ENCODE results near the gene SSBP4. TPM values are rescaled to one million over a fixed set of nuclear protein-coding genes. Genes with fewer than 3 reads are reported as not detected.

SSBP4 gene
- total RNA-seq, 3 donors from 2014 or later, result 31.2 to 48.6 (median 41.1) TPM

DNA sequence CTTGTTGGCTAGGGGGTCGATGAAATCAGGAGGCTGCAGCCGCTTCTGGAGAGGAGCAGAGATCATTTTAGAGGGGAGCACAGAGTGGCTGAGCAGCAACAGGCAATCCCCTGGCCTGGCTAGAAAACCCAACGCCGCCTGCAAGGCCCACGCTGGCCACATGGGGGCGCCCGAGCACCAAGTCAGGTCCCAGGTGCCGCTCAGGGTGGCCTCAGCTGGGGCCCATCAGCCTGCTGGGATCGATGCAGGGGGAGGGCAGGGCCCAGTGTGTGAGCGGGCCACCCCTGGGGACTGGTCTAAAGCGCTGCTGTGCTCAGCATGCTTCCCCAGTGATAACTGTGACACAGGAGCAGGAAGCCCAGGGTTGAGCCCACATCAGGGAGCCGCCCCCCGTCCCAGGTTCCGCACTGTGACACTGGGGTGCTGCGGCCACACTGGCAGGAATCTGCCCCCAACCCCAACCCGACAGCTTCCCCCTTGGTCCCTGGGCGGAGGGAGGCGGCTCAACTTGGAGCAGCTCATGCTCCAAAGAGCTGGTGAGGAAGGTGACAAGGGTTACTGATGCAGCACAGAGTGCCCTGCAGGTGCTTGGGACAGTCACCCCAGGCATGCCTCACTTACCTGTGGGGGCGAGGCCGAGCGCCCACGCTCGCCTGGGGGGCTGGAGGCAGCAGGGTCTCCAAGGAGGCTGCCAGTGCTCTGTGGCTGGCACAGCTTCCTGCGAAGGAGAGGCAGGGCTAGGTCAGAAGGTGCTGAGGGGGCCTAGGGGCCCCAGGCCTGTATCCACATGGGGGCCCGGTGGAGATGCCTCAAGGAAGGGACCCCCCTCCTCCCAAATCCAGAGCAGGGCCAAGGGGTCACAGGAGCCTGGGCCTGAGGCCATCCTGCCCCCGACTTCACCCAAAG is 32.0 kb downstream of the SSBP4 start:
- Histone ChIP-seq H3K4me1 (ENCODE audit: low read depth) (peaks cover 3% of the 10 kb centered on the region), H3K4me3 (no peak overlapping the region), H3K36me3 (ENCODE audit: low read depth) (no peaks in the 10 kb centered on the region), H3K9me3 (no peaks in the 10 kb centered on the region)
- DNase-seq, result peak; percentile 87 to 96 (median 92)
- intact Hi-C loops (cut with DNase I, micrococcal nuclease), result loop anchor here in 1 of 2 donors (10.0 kb wide), 1 partner anchor 404 kb away; no protein-coding TSS in a partner anchor
- TF ChIP-seq, protein P1, sequence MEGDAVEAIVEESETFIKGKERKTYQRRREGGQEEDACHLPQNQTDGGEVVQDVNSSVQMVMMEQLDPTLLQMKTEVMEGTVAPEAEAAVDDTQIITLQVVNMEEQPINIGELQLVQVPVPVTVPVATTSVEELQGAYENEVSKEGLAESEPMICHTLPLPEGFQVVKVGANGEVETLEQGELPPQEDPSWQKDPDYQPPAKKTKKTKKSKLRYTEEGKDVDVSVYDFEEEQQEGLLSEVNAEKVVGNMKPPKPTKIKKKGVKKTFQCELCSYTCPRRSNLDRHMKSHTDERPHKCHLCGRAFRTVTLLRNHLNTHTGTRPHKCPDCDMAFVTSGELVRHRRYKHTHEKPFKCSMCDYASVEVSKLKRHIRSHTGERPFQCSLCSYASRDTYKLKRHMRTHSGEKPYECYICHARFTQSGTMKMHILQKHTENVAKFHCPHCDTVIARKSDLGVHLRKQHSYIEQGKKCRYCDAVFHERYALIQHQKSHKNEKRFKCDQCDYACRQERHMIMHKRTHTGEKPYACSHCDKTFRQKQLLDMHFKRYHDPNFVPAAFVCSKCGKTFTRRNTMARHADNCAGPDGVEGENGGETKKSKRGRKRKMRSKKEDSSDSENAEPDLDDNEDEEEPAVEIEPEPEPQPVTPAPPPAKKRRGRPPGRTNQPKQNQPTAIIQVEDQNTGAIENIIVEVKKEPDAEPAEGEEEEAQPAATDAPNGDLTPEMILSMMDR (IDR thresholded peaks at IDR 0.05), result peak; percentile 98
- peak; percentile 93 for ATAC-seq

DNA sequence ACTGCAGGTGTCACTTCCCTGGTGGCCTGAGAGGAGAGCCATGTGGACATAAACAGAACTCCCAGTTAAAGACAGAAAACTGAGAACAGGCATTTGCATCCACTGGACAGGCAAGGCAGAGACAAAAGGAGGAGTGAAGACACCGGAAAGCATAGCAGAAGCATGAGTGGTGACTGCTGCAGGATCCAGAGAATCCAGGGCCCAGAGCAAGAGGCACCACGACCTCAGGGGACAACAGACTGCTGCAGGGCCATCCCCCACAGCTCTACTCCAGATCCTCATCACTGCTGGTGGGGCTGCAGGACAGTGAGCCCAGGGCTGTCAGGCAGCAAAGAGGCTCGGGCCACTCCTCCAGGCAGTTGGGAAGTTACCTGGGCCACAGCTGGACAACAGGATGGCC is 33.2 kb downstream of the SSBP4 start:
- ATAC-seq (no peak), DNase-seq (no peak)
- intact Hi-C loops (cut with DNase I, micrococcal nuclease), result loop anchor here in 1 of 2 donors (10.0 kb wide), 1 partner anchor 402 kb away; no protein-coding TSS in a partner anchor
- TF ChIP-seq, protein P1 (IDR thresholded peaks at IDR 0.05), result no peak
- no peaks in the 10 kb centered on the region for H3K36me3 ChIP-seq (ENCODE audit: low read depth)
- H3K9me3 ChIP-seq, result no peaks in the 10 kb centered on the region
- no peak overlapping the region for H3K4me3 ChIP-seq
- peaks cover 3% of the 10 kb centered on the region for H3K4me1 ChIP-seq (ENCODE audit: low read depth)

DNA sequence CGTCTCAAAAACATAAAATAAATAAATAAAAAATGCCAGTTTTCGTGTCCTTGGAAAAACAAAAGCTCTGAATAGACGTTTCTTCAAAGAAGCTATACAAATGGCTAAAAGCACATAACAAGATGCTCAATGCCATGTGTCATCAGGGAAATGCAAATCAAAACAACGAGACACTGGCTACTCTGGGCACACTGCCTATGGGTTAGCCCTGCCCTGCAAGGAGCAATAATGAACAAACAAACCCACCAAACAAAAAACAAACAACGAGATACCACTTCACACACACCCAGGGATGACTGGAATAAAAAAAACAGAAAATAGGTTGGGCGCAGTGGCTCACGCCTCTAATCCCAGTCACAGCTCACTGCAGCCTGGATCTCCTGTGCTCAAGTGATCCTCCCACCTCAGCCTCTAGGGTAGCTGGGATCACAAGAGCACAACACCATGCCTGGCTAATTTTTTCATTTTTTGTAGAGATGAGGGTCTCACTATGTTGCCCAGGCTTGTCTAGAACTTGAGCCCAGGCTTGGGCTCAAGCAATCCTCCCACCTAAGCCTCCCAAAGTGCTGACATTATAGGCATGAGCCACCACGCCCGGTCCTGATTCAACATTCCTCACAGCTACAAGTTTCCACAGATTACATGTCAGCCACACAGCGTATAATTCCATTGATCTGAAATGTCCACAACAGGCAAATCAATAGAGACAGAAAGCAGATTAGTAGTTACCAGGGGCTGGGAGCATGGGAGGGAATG is 34.2 kb downstream of the SSBP4 start:
- Histone ChIP-seq H3K4me3 (no peak overlapping the region), H3K4me1 (ENCODE audit: low read depth) (peaks cover 3% of the 10 kb centered on the region), H3K36me3 (ENCODE audit: low read depth) (no peaks in the 10 kb centered on the region), H3K9me3 (no peaks in the 10 kb centered on the region)
- DNase-seq (no peak), ATAC-seq (no peak)
- TF ChIP-seq, protein P1 (IDR thresholded peaks at IDR 0.05), result no peak
- intact Hi-C loops (cut with DNase I, micrococcal nuclease), result loop anchor here in 1 of 2 donors (10.0 kb wide), 1 partner anchor 401 kb away; no protein-coding TSS in a partner anchor

DNA sequence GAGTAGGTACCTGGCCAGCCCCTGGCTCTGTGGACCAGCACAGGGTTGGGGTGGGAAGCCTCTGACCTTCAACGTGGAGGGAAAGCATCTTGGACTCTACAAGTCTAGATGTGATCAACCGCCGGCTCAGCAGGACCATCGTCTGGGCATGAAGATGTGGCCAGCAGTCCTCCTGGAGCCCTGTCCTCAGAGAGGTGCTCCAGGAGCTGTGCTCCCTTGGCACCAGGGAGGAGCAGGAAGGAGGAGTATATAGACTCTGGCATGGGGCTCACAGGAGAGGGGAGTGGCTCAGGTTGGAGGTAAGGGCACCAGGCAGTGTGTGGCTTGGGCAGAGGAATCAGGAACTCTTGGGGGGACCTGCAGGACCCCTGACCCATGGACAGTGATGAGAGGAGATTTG is 37.1 kb downstream of the SSBP4 start:
- intact Hi-C loops (cut with DNase I, micrococcal nuclease), result loop anchor here in 1 of 2 donors (10.0 kb wide), 1 partner anchor 399 kb away; no protein-coding TSS in a partner anchor
- DNase-seq (no peak), ATAC-seq (no peak)
- H3K9me3 ChIP-seq, result no peaks in the 10 kb centered on the region
- TF ChIP-seq, protein P1 (IDR thresholded peaks at IDR 0.05), result no peak
- H3K36me3 ChIP-seq (ENCODE audit: low read depth), result no peaks in the 10 kb centered on the region
- no peak overlapping the region for H3K4me3 ChIP-seq
- H3K4me1 ChIP-seq (ENCODE audit: low read depth), result peaks cover 14% of the 10 kb centered on the region

DNA sequence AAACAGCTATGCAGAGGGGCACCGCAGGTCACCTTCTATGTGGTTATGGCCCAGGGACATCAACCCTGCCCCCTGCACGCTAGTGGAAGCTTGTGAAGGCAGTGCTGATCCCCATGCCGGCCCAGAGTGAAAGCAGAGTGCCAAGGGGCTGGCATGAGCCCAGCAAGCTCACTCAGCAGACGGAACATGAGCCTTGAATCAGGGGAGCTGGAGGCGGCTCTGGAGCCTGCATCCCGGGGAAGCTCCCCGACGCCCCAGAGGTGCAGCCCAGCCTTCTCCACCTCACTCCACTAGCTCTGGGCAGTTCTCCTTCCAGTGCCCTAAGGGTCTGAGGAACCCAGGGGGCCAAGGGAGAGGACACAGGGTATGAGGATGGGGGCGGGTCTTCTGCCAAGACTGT is 37.8 kb downstream of the SSBP4 start:
- peak in 1 of 3 donors; percentile 56 for DNase-seq
- no peaks in the 10 kb centered on the region for H3K36me3 ChIP-seq (ENCODE audit: low read depth)
- H3K4me1 ChIP-seq (ENCODE audit: low read depth), result peaks cover 13% of the 10 kb centered on the region
- H3K4me3 ChIP-seq, result no peak overlapping the region
- TF ChIP-seq, protein P1 (IDR thresholded peaks at IDR 0.05), result no peak
- intact Hi-C loops (cut with DNase I, micrococcal nuclease), result loop anchor here in 1 of 2 donors (10.0 kb wide), 1 partner anchor 398 kb away; no protein-coding TSS in a partner anchor
- no peaks in the 10 kb centered on the region for H3K9me3 ChIP-seq
- ATAC-seq, result no peak

Data from mucosa of descending colon (tissue), 3 donors.